Non-pigmented ciliary epithelial cell (primary cell): Measurements from ENCODE around the gene CNTN1.

Experiments used
- DNase-seq: peaks from one replicate; pipeline ENCODE4 v3.0.0-alpha.2; 2010; ENCODE audit warnings: low read depth

The CNTN1 gene

GRCh38 chr12:40770781-40771180 lies 78.5 kb downstream of the CNTN1 start:
- no peak for DNase-seq

GRCh38 chr12:40775661-40776060 lies 83.4 kb downstream of the CNTN1 start:
- no peak for DNase-seq

GRCh38 chr12:40784102-40784501 lies 91.9 kb downstream of the CNTN1 start:
- no peak for DNase-seq

GRCh38 chr12:40788276-40788675 lies 96.0 kb downstream of the CNTN1 start:
- no peak for DNase-seq

- no peak for DNase-seq
Measured at GRCh38 chr12:40792792-40793386, 100.7 kb downstream of the CNTN1 start.

GRCh38 chr12:40793471-40793870 lies 101.2 kb downstream of the CNTN1 start:
- no peak for DNase-seq

GRCh38 chr12:40794087-40794486 lies 101.8 kb downstream of the CNTN1 start:
- no peak for DNase-seq

GRCh38 chr12:40801082-40801481 lies 108.8 kb downstream of the CNTN1 start:
- DNase-seq, result no peak

GRCh38 chr12:40801861-40802260 lies 109.6 kb downstream of the CNTN1 start:
- DNase-seq, result no peak

GRCh38 chr12:40802656-40803055 lies 110.4 kb downstream of the CNTN1 start:
- no peak for DNase-seq

- DNase-seq, result no peak
Measured at GRCh38 chr12:40819436-40820108, 127.3 kb downstream of the CNTN1 start.

GRCh38 chr12:40820794-40821484 lies 128.7 kb downstream of the CNTN1 start:
- no peak for DNase-seq

- no peak for DNase-seq
Measured at GRCh38 chr12:40825156-40825555, 132.9 kb downstream of the CNTN1 start.

- no peak for DNase-seq
Measured at GRCh38 chr12:40827683-40828592, 135.7 kb downstream of the CNTN1 start.

GRCh38 chr12:40828593-40828990 lies 136.4 kb downstream of the CNTN1 start:
- DNase-seq, result no peak

GRCh38 chr12:40829738-40830144 lies 137.5 kb downstream of the CNTN1 start:
- DNase-seq, result no peak

- DNase-seq, result no peak
Measured at GRCh38 chr12:40831916-40832315, 139.7 kb downstream of the CNTN1 start.

- DNase-seq, result no peak
Measured at GRCh38 chr12:40832668-40833067, 140.4 kb downstream of the CNTN1 start.

GRCh38 chr12:40833818-40834217 lies 141.6 kb downstream of the CNTN1 start:
- no peak for DNase-seq

GRCh38 chr12:40834321-40834720 lies 142.1 kb downstream of the CNTN1 start:
- no peak for DNase-seq

- DNase-seq, result no peak
Measured at GRCh38 chr12:40837891-40838429, 145.7 kb downstream of the CNTN1 start.

- no peak for DNase-seq
Measured at GRCh38 chr12:40843495-40843894, 151.3 kb downstream of the CNTN1 start.
